GM12878 (cell line): ENCODE measurements around the gene IP6K3. TPM values are rescaled to one million over a fixed set of nuclear protein-coding genes. Genes with fewer than 3 reads are reported as not detected.

Experiments used
- ATAC-seq: fragments of 200-7000 bp; cut with Tn5 transposase; 3 replicates; pipeline ENCODE4 v1.9.1; 2020; ENCODE audit warnings: mild to moderate bottlenecking, moderate library complexity
- BruUV-seq: library from RNA; stranded (reverse); fragments of 400-500 nt; replicated peaks from 2 replicates; lab custom pipeline; 2021; lab: Mats Ljungman, UMichigan
- CTCF ChIA-PET: fragments of 300-600 bp; sonication (Branson Sonifier 250); formaldehyde crosslinking; extraction: SDS; loops from one replicate; lab custom pipeline; 2021; ENCODE audit warnings: inconsistent platforms; lab: Yijun Ruan, JAX
- POLR2A ChIA-PET: fragments of 350-600 bp; formaldehyde crosslinking; extraction: SDS; loops from one replicate; lab custom pipeline; 2021; ENCODE audit warnings: inconsistent platforms; lab: Charles Lee
- RAD21 ChIA-PET: fragments of 300-600 bp; sonication (Branson Sonifier 250); formaldehyde crosslinking; loops from one replicate; lab custom pipeline; 2023; ENCODE audit warnings: antibody characterized with exemption; ENCODE audit not compliant: unreplicated experiment; lab: Charles Lee
- SMC1A ChIA-PET: fragments of 300-600 bp; sonication (Branson Sonifier 250); formaldehyde crosslinking; loops from one replicate; lab custom pipeline; 2023; ENCODE audit not compliant: unreplicated experiment, uncharacterized antibody; lab: Charles Lee
- DNase-seq: peaks from one replicate; pipeline ENCODE4 v3.0.0-alpha.2; 2011; ENCODE audit warnings: low read depth, low spot score
- FAIRE-seq: peaks from 3 replicates; lab custom pipeline; 2011; peaks lifted over from hg19 to GRCh38; lab: Jason Lieb, UNC
- H2AFZ ChIP-seq: 2 replicates; pipeline ENCODE4 v1.6.0; 2011; ENCODE audit warnings: low read depth, low read length, control low read depth; ENCODE audit not compliant: control insufficient read depth
- H3K27ac ChIP-seq: 2 replicates; pipeline ENCODE4 v1.5.1; 2011; ENCODE audit warnings: control low read depth; ENCODE audit not compliant: control insufficient read depth, insufficient read depth
- H3K27me3 ChIP-seq, 2 experiments: replicated peaks in 1 of 2; 2 replicates each; pipeline versions ENCODE4 v1.6.0 to v1.6.1; 2011; ENCODE audit warnings: low read length in 1 of 2; ENCODE audit not compliant: control insufficient read depth in 2 of 2, insufficient read depth in 2 of 2
- H3K36me3 ChIP-seq, 2 experiments: 2 replicates each; pipeline ENCODE4 v1.5.1; 2011; ENCODE audit warnings: low read length in 1 of 2; ENCODE audit not compliant: control insufficient read depth in 2 of 2, insufficient read depth in 2 of 2
- H3K4me1 ChIP-seq: 2 replicates; pipeline ENCODE4 v1.6.1; 2011; ENCODE audit warnings: mild to moderate bottlenecking, low read length, moderate library complexity, mixed read lengths; ENCODE audit not compliant: control insufficient read depth, insufficient read depth
- H3K4me2 ChIP-seq: 2 replicates; pipeline ENCODE4 v1.6.0; 2011; ENCODE audit warnings: control low read depth; ENCODE audit not compliant: control insufficient read depth, insufficient read depth
- H3K4me3 ChIP-seq: fragments of 200-600 bp; sonication (generic); 2 replicates; pipeline ENCODE4 v1.5.1; 2016
- H3K79me2 ChIP-seq: 2 replicates; pipeline ENCODE4 v1.6.0; 2011; ENCODE audit warnings: low read length; ENCODE audit not compliant: control insufficient read depth, insufficient read depth
- H3K9ac ChIP-seq: 2 replicates; pipeline ENCODE4 v1.8.0; 2011; ENCODE audit warnings: low read length, control low read depth, mixed read lengths; ENCODE audit not compliant: control insufficient read depth, insufficient read depth
- H3K9me3 ChIP-seq: replicated peaks from 3 replicates; pipeline ENCODE4 v1.5.1; 2011; ENCODE audit warnings: mild to moderate bottlenecking, low read length; ENCODE audit not compliant: control insufficient read depth, insufficient read depth
- H4K20me1 ChIP-seq: 2 replicates; pipeline ENCODE4 v1.6.0; 2011; ENCODE audit not compliant: control insufficient read depth, insufficient read depth
- CEBPZ ChIP-seq: fragments of 150-350 bp; IDR thresholded peaks from 2 replicates; pipeline ENCODE4 v1.6.1; 2016; ENCODE audit warnings: low read depth, low read length
- HCFC1 ChIP-seq: fragments of 150-350 bp; IDR thresholded peaks from 2 replicates; pipeline ENCODE4 v1.6.1; 2014; ENCODE audit warnings: low read length
- LARP7 ChIP-seq: fragments of 450-650 bp; IDR thresholded peaks from 2 replicates; pipeline ENCODE4 v1.6.1; 2017; ENCODE audit warnings: mild to moderate bottlenecking
- MXI1 ChIP-seq: fragments of 150-350 bp; IDR thresholded peaks from 2 replicates; pipeline ENCODE4 v1.6.1; 2011; ENCODE audit warnings: low read depth, mild to moderate bottlenecking, inconsistent platforms, low read length, improper control_type of control experiment
- NFIC ChIP-seq: IDR thresholded peaks from 2 replicates; pipeline ENCODE4 v1.6.1; 2012; ENCODE audit warnings: low read depth, mild to moderate bottlenecking, inconsistent platforms, low read length, moderate library complexity
- PRDM15 ChIP-seq: fragments of 450-650 bp; formaldehyde crosslinking; IDR thresholded peaks from 2 replicates; pipeline ENCODE4 v1.4.0; 2020; ENCODE audit warnings: mild to moderate bottlenecking, moderate library complexity
- RBBP5 ChIP-seq: fragments of 200-600 bp; sonication (generic); conservative IDR thresholded peaks from 2 replicates; pipeline ENCODE4 v1.6.1; 2016
- SIN3A ChIP-seq: IDR thresholded peaks from 2 replicates; pipeline ENCODE4 v1.6.1; 2012; ENCODE audit warnings: low read depth, low read length, improper control_type of control experiment
- SMAD5 ChIP-seq: IDR thresholded peaks from 2 replicates; pipeline ENCODE4 v1.6.1; 2016; ENCODE audit warnings: antibody characterized with exemption, low read depth
- WRNIP1 ChIP-seq: IDR thresholded peaks from 2 replicates; pipeline ENCODE4 v1.6.1; 2011; ENCODE audit warnings: low read depth, low read length, improper control_type of control experiment, borderline replicate concordance
- ZBED1 ChIP-seq: IDR thresholded peaks from 2 replicates; pipeline ENCODE4 v1.6.1; 2016; ENCODE audit warnings: borderline replicate concordance
- WGBS: methylation state at CpG from one replicate; pipeline ENCODE4 v1.1.6; 2016; ENCODE audit warnings: low lambda C conversion rate; ENCODE audit not compliant: insufficient replicate concordance, insufficient coverage; ENCODE audit errors: missing lambda C conversion rate; 5-methylcytosine and 5-hydroxymethylcytosine counted together
- in situ Hi-C: fragments of 300-500 bp; cut with MboI; formaldehyde crosslinking; loops from 9 replicates; pipeline ENCODE4 v1.14.3; 2018; ENCODE audit warnings: mixed read lengths
- intact Hi-C: fragments of 100-400 bp; cut with micrococcal nuclease; formaldehyde crosslinking; loops from one replicate; pipeline ENCODE4 v1.14.2; 2022; ENCODE audit not compliant: unreplicated experiment
- polyA plus RNA-seq, 11 experiments: library from polyadenylated mRNA; depleted of rRNA in 4 of 11; unstranded in 6 of 11; stranded (reverse) in 5 of 11; fragments of >200 nt; fragmentation: Nextera tagmentation in 4 of 11; fragmentation: Illumina TruSeq in 1 of 11; extraction: Ambion mirVana in 4 of 11; extraction: Trizol in 1 of 11; gene quantifications; 1 replicate in 1 of 11; 2 replicates in 10 of 11; pipeline versions ENCODE4 v1.2.1 to v1.2.3, GENCODE V29; 2011 to 2016; ENCODE audit warnings: inconsistent platforms in 2 of 11, missing spikeins in 2 of 11, low read depth in 1 of 11
- total RNA-seq, 4 experiments: library from RNA; depleted of rRNA in 3 of 4; stranded (reverse); fragments of >200 nt in 3 of 4; fragmentation: Illumina TruSeq in 1 of 4; extraction: Trizol in 1 of 4; gene quantifications; 2 replicates each; pipeline versions ENCODE4 v1.2.1 to v1.2.3, GENCODE V29; 2013 to 2021

Gene IP6K3
- total and polyA plus RNA-seq, 10 of the 15 experiments (the other 5 are each of a cell fraction or from before 2014, with no cell fraction given), result 0.02 to 0.15 (median 0.09) TPM; not detected in 7

- TF ChIP-seq RBBP5, result no peak
- no peak for TF ChIP-seq ZBED1
- no peak for TF ChIP-seq LARP7
- TF ChIP-seq, all 136 proteins: peak for 0
Measured at GRCh38 chr6:33751771-33752645, 5.3 kb upstream of the IP6K3 start (continued).

- in situ Hi-C loops, result no loop called here
- H3K27ac ChIP-seq, result no peak overlapping the region
- ChIA-PET RAD21 (no interaction called here), SMC1A (interaction anchor here (0.6 kb wide), 1 partner anchor 1354 kb away, joined by 3 read pairs; no protein-coding TSS in a partner anchor), CTCF (interaction anchor here (0.8 to 1.3 kb wide), 3 partner anchors 19 to 50 kb away, joined by 3 read pairs; partner anchors contain the start of gene UQCC2), POLR2A (no interaction called here)
- H3K27me3 ChIP-seq, result no peaks in the 10 kb centered on the region; a peak in 1 of 4 replicates
- no peaks in the 10 kb centered on the region for H3K79me2 ChIP-seq
- H3K4me2 ChIP-seq, result no peak overlapping the region
- no peaks in the 10 kb centered on the region for H3K9me3 ChIP-seq
- no peak overlapping the region for H3K9ac ChIP-seq
- no peak overlapping the region for H3K4me3 ChIP-seq
- H2AFZ ChIP-seq, result no peak overlapping the region
- WGBS, result 15% methylated on average over 11 of the region's 11 CpGs
- no peaks in the 10 kb centered on the region for H4K20me1 ChIP-seq
- FAIRE-seq, result no peak
- BruUV-seq, result no TSS peak
- H3K4me1 ChIP-seq, result peaks cover 11% of the 10 kb centered on the region
- intact Hi-C loops, result no loop called here
- TF ChIP-seq PRDM15 (CRISPR knock-in tag) (no peak), SMAD5 (no peak), WRNIP1 (no peak), HCFC1 (no peak), MXI1 (no peak), CEBPZ (no peak), SIN3A (no peak), NFIC (no peak)
- no peak for ATAC-seq
- no peaks in the 10 kb centered on the region for H3K36me3 ChIP-seq
- DNase-seq, result no peak
Measured at GRCh38 chr6:33750244-33750991, 3.7 kb upstream of the IP6K3 start.
